COR-L47 (cell line): Measurements from ENCODE around the gene TNKS1BP1.

Experiments used
- DNase-seq: peaks from one replicate; lab custom pipeline; 2025; lab: John Stamatoyannopoulos, UW

TNKS1BP1 gene

DNA sequence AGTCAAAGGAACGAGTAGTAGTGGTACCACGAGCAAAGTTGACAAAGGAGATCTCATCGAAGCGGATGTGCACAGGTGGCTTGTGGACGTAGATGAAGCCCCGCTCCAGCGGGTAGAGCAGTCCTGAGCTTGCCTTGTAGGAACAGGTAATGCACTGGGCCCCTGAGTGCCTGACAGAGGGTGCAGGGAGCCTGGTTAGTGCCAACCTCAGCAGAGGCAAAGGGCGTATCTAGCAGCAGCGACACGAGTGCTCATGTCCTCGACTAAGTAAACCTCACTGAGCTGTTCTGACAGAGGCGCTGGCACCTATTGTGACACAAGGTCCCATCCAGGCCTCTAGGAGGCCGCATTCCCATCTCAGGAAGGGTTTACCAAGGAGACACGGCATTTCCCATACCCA, 7.0 kb upstream of the TNKS1BP1 start:
- no peak for DNase-seq

GRCh38 chr11:57330029-57330428, 5.3 kb upstream of the TNKS1BP1 start:
- DNase-seq: no peak

DNA sequence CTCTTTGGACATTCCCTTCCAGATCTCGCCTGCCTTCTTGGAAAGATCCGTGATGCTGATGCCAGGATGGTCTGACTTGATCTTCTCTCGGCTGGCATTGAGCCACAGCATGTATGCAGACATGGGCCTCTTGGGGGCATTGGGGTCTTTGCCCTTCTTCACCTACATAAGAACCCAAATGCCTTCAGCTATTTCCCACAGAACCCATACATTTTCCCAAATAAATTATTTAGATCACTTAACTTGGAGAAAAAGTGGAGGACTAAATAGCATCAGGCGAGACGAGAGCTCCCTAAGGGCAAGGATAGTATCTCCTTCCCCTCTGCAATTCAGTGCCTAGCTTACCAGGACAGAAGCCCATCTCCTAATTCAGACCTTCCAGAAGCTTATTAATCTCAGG, 3.0 kb upstream of the TNKS1BP1 start:
- DNase-seq: no peak

DNA sequence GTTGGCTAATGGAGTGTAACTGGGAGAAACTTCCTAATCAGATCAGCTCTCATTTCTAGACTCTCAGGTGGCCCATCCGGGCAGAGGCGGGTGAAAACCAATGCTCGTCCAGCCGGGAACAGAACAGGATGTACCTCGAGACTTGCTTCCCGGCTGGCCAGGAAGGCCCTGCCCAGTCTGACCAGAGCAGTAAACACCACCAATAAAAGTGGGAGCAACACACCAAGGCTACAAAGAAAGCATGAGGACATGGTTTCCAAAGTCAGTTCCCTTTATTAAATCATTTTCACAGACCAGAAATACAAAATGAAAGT, 940 bp upstream of the TNKS1BP1 start:
- DNase-seq: no peak

DNA sequence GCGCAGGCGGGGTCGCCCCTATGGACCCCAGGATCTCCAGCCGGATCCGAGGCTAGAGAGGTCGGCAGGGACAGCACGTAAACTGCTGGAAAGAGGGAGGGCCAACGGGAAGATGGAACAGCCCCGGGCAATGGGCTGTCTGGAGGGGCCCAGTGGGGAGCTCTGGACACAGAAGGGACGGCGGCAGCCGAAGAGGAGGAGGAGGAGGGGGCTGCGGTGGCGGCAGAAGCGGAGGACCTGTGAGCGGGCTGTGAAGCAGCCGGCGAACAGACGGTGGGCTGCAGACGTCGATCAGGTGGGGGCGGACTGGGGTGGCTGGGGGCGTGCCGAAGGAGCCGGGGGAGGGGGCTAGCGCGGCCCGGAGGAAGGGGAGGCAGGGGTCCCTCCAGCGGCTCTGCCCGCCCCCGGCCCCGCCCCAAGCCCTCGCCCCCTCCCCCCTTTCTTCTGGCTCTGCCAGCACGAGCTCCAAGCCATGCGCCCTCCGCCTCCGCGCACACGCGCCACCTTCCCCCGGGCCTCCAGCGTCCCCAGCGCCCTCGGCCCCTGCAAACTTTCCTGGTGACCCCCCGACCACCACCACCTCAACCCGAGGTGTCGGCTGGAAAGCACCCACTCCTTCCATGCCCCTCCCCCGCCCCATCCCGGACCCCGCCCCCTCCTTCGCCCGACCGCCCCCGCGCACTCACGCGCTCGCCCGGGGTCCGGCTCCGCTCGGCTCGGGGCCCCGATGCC, 432 bp downstream of the TNKS1BP1 start:
- peak; percentile 17 for DNase-seq

DNA sequence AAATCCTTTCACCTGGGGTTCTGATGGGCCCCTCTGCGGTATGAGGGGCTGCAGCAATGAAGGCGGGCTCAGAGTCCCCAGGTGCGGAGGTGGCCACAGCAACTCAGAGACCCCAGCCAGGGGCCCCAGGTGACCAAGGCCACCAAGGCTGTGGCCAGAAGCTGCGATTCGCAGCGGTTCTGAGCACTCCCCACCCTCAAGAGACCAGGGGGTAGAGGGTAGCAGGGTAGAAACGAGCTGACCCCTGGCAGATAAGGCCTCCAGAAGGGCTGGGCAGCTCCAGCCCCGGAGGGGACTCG, 948 bp downstream of the TNKS1BP1 start:
- no peak for DNase-seq

DNA sequence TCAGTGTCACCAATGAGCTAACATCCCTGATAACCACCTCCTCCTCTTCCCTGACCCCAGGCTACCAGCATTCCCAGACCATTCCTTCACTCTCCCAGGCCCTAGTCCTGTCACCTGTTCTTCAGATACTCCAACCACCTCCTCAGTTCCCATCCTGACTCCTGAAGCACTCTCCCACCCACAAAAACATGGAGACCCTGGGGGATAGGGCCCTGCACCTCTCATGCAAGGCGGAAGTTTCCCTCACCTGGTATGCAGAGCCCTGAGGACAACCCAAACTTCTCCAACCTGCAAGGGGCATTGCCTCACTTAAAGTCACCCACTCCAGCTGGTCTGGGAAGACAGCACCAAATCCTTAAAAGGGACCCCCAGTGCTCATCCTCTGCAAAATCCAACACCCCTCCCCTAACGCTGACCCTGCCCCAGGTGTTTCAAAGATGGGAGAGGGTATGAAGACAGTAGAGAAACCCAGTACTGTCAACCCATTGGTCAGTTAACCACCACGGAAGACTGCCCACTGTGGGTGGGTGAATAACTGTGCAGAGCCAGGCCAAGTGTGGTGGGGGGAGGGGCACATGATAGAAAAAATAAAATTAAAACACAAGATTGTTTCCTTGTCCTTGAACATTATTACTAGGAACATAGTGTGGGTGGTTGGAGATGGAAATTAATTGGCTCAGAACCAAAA, 1.4 kb downstream of the TNKS1BP1 start:
- no peak for DNase-seq

GRCh38 chr11:57322256-57323166, 2.2 kb downstream of the TNKS1BP1 start:
- DNase-seq: peak; percentile 40

- DNase-seq: no peak
Observed at GRCh38 chr11:57321388-57322255, 3.1 kb downstream of the TNKS1BP1 start.

- no peak for DNase-seq
Observed at GRCh38 chr11:57320719-57321387, 3.9 kb downstream of the TNKS1BP1 start.

- DNase-seq: no peak
Observed at GRCh38 chr11:57320067-57320718, 4.6 kb downstream of the TNKS1BP1 start.

GRCh38 chr11:57318178-57318577, 6.6 kb downstream of the TNKS1BP1 start:
- DNase-seq: no peak

- no peak for DNase-seq
Observed at GRCh38 chr11:57316017-57316416, 8.7 kb downstream of the TNKS1BP1 start.

DNA sequence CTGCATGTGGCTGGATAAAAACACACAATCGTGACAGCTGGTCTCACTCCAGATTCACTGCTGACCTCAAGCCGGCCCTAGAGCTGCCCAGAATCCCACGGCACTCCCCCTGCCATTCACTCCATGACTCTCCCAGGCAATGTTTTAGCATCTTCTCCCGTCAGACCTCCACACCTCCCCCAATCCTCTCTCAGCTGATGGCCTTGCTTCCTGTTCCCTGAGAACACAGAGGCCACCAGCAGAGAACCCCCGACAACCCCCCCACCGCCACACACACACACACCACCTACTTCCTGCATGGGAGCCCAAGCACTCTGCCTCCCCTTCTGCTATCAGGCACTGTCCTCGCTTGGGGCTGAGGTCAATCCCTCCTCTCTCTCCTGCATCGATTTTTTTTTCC, 9.3 kb downstream of the TNKS1BP1 start:
- DNase-seq: no peak

DNA sequence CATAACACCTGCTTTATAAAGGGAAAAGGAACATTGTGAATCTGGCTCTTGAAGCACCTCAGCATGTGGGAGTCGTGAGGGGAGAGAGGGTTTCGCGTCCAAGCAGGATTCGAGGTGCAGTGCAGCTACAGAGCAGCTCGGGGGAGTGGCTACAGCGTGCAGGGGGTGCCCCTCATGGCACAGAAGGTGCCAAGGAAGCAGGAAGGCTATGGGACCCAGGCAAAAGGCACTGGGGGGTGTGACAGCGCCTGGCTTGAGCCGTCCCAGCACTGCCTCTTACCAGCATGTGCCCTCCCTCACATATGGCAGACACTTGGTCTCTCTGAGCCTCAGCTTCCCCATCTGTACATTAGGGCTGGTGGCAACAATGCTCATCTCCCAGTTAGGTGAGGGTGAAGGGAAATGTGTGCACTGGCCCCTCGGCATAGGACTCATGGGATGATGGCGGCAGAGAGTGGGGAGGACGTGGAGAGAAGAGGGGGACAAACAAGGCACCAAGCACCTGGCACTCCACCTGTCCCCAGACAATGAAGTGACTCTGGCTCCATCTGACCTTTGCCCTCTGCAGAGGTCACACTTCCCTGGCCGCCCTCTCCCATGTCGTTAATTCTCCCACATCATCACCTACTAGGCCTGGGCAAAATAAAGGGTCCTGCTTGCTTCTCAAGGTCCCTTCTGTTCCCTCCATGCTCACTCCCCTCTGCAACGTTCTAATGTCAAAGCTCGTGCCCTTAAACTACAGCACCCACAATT, 10.4 kb downstream of the TNKS1BP1 start:
- no peak for DNase-seq

GRCh38 chr11:57313788-57314135, 11.0 kb downstream of the TNKS1BP1 start:
- DNase-seq: no peak

- no peak for DNase-seq
Observed at GRCh38 chr11:57313071-57313787, 11.5 kb downstream of the TNKS1BP1 start.

DNA sequence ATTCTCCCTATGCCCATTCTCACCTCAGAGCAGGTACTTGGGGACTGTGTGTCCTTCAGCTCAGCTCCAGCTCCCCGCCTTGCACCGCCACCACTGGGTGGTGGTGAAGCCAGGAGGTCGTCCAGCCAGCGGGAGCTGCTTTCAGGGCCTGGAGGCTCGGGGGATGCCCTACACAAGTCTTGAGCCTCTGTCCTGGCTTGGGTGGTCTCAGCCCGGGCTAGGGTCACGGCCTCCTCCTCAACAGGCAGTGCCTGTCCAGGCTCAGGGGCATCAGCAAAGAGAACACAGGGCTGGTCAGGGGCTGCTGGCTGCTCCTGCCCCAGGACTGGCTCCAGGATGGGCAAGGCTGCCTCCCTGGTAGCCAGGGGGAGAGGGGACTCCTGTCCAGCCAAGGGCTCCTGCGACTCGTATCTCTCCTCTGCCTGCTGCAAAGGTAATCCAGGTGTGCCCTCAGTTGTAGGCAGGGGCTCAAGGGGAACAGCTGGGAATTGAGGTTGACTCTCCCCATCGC, 12.2 kb downstream of the TNKS1BP1 start:
- no peak for DNase-seq

- no peak for DNase-seq
Observed at GRCh38 chr11:57311109-57311936, 13.4 kb downstream of the TNKS1BP1 start.
